Thyroid gland (tissue), 4 donors: ENCODE measurements around the gene SPTLC3.

Experiments
- POLR2A ChIP-seq, 2 donors: fragments of 450-650 bp; IDR thresholded peaks; one replicate each; pipeline ENCODE4 v1.6.1; 2017; ENCODE audit warnings: antibody characterized with exemption in 2 of 2, mild to moderate bottlenecking in 2 of 2, moderate library complexity in 1 of 2
- TF ChIP-seq, protein P1 (sequence below), 6 experiments: fragments of 200-600 bp in 3 of 6; fragments of 450-650 bp in 3 of 6; sonication (generic) in 3 of 6; IDR thresholded peaks; one replicate each; pipeline ENCODE4 v1.5.1; 2016 to 2019; ENCODE audit warnings: antibody characterized with exemption in 6 of 6, mild to moderate bottlenecking in 2 of 6, inconsistent platforms in 1 of 6, moderate library complexity in 1 of 6

DNA sequence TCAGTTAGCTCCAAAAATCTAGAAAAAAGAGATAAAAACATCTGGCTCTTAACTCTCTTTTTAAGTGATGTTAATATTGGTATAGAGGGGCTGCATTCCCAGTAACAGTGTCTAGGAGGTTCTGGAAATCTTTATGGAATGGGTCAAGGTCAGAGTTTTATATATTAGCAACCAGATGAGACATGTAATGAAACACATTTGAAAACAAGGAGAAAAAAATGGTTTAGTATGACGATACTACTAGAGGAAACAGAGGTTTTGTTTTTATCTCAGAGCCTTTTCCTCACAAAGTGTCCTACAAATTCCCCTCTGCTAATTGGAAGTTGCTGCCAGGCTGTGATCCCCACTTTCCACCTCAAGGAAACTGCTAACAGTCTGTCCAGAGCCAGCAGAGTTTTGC, 111.7 kb downstream of the SPTLC3 start:
- TF ChIP-seq, protein P1, sequence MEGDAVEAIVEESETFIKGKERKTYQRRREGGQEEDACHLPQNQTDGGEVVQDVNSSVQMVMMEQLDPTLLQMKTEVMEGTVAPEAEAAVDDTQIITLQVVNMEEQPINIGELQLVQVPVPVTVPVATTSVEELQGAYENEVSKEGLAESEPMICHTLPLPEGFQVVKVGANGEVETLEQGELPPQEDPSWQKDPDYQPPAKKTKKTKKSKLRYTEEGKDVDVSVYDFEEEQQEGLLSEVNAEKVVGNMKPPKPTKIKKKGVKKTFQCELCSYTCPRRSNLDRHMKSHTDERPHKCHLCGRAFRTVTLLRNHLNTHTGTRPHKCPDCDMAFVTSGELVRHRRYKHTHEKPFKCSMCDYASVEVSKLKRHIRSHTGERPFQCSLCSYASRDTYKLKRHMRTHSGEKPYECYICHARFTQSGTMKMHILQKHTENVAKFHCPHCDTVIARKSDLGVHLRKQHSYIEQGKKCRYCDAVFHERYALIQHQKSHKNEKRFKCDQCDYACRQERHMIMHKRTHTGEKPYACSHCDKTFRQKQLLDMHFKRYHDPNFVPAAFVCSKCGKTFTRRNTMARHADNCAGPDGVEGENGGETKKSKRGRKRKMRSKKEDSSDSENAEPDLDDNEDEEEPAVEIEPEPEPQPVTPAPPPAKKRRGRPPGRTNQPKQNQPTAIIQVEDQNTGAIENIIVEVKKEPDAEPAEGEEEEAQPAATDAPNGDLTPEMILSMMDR (IDR thresholded peaks at IDR 0.05) = no peak
- TF ChIP-seq POLR2A (IDR thresholded peaks at IDR 0.05) = no peak
